SK-N-DZ (cell line): ENCODE results near the gene IRGQ.
"Not testable (repeated sequence)": the region's sequence is repeated elsewhere in the genome, so short reads cannot be mapped to it uniquely, and the experiment has no call there.

Source experiments
- DNase-seq: peaks from one replicate; pipeline ENCODE4 v3.0.0-alpha.2; 2015; ENCODE audit warnings: low spot score

Gene IRGQ

GRCh38 chr19:43575156-43575950 is 20.6 kb downstream of the IRGQ start, which contains the start of the genes PINLYP and XRCC1:
Gene PINLYP, plus strand, starts transcription at chr19:43575801. Its CDS starts 1,391 bp downstream, at chr19:43577192.
Gene XRCC1, minus strand, starts transcription at chr19:43575527. Its CDS starts 69 bp downstream, at chr19:43575458.
- DNase-seq, result peak; percentile 98

- no peak for DNase-seq
Measured at GRCh38 chr19:43574424-43575155, 21.3 kb downstream of the IRGQ start.

GRCh38 chr19:43572171-43572588 is 23.8 kb downstream of the IRGQ start:
- DNase-seq, result no peak

GRCh38 chr19:43570174-43570791 is 25.7 kb downstream of the IRGQ start:
- no peak for DNase-seq

- no peak for DNase-seq
Measured at GRCh38 chr19:43569657-43570056, 26.3 kb downstream of the IRGQ start.

GRCh38 chr19:43564800-43565199 is 31.1 kb downstream of the IRGQ start:
- peak; percentile 15 for DNase-seq

- no peak for DNase-seq
Measured at GRCh38 chr19:43563816-43564457, 32.0 kb downstream of the IRGQ start.

- DNase-seq, result no peak
Measured at GRCh38 chr19:43562698-43563241, 33.2 kb downstream of the IRGQ start.

GRCh38 chr19:43562226-43562697 is 33.7 kb downstream of the IRGQ start:
- DNase-seq, result no peak

- no peak for DNase-seq
Measured at GRCh38 chr19:43561139-43561970, 34.6 kb downstream of the IRGQ start.

- DNase-seq, result no peak
Measured at GRCh38 chr19:43560687-43561086, 35.2 kb downstream of the IRGQ start.

GRCh38 chr19:43555185-43555770 is 40.7 kb downstream of the IRGQ start:
- DNase-seq, result peak; percentile 47

- no peak for DNase-seq
Measured at GRCh38 chr19:43554317-43554895, 41.5 kb downstream of the IRGQ start.

- DNase-seq, result no peak
Measured at GRCh38 chr19:43553656-43554055, 42.3 kb downstream of the IRGQ start.

- no peak for DNase-seq
Measured at GRCh38 chr19:43552616-43553015, 43.3 kb downstream of the IRGQ start.

- DNase-seq, result no peak
Measured at GRCh38 chr19:43552198-43552450, 43.8 kb downstream of the IRGQ start.

GRCh38 chr19:43551399-43552197 is 44.3 kb downstream of the IRGQ start:
- DNase-seq, result no peak

- no peak for DNase-seq
Measured at GRCh38 chr19:43548706-43549105, 47.2 kb downstream of the IRGQ start.

- not testable (repeated sequence) for DNase-seq
Measured at GRCh38 chr19:43547926-43548325, 48.0 kb downstream of the IRGQ start.
